Omental fat pad (tissue), 4 donors: Measurements from ENCODE around the gene CAMK1D. TPM values are rescaled to one million over a fixed set of nuclear protein-coding genes. Genes with fewer than 3 reads are reported as not detected.

Source experiments
- ATAC-seq: fragments of 150-250 bp; one replicate; pipeline ENCODE4 v1.9.1; 2016; ENCODE audit warnings: mild to moderate bottlenecking, moderate library complexity; ENCODE audit not compliant: low FRiP score
- DNase-seq: peaks from one replicate; pipeline ENCODE4 v3.0.0-alpha.2; 2019; ENCODE audit warnings: low spot score
- total RNA-seq, 4 donors: library from RNA; depleted of rRNA; stranded (reverse); fragments of >200 nt; gene quantifications; one replicate each; pipeline ENCODE4 v1.1.0, GENCODE V29; 2016
- TF ChIP-seq, protein P1 (sequence below), 3 donors: fragments of 450-650 bp; IDR thresholded peaks; one replicate each; pipeline ENCODE4 v1.5.1; 2016 to 2017; ENCODE audit warnings: antibody characterized with exemption in 3 of 3, mild to moderate bottlenecking in 3 of 3, moderate library complexity in 2 of 3

Gene CAMK1D
- total RNA-seq, 4 donors from 2014 or later: 6.0 to 15.8 (median 8.8) TPM

DNA sequence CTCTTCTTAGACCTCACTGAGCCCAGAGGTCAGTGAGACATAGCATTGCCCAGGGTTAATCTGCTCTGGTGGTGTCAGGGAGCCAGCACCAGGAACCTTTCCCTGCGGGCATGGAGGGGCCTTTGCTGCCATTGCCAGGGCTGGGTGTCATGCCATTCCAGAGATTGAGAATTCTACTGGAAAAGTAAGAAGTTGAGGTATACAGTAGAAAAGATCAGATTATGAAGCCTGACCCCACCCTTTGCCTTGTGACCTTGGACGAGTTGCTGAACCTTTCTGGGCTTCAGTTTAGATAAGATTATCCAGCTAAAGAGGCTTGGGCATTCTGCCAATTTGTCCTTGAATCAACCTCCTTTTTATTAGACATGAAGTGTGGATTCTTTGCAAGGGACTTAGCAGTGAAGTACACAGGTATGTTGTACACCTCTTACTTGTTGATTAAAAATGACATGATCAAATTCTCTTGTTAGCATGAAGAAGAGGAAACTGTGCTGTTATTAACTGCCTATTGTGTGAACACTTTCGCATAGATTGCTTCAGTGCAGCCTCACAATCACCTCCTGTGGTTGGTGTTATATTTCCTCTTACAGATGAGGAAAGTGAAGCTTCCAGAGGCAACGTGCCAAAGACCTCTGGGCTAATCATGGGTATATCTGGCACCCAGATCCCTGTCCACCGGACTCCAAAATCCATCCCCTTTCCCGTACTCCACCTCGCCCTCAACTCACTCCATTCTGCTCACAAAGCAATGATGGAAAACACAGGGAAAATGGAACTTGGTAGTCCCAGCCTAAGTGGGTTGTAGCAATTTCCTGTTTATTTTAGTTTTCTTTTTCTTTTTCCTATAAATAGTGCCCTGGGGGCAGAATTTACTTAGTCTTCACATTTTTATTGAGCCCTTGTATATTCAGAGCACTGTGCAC, 151.3 kb downstream of the CAMK1D start:
- no peak for DNase-seq
- TF ChIP-seq, protein P1, sequence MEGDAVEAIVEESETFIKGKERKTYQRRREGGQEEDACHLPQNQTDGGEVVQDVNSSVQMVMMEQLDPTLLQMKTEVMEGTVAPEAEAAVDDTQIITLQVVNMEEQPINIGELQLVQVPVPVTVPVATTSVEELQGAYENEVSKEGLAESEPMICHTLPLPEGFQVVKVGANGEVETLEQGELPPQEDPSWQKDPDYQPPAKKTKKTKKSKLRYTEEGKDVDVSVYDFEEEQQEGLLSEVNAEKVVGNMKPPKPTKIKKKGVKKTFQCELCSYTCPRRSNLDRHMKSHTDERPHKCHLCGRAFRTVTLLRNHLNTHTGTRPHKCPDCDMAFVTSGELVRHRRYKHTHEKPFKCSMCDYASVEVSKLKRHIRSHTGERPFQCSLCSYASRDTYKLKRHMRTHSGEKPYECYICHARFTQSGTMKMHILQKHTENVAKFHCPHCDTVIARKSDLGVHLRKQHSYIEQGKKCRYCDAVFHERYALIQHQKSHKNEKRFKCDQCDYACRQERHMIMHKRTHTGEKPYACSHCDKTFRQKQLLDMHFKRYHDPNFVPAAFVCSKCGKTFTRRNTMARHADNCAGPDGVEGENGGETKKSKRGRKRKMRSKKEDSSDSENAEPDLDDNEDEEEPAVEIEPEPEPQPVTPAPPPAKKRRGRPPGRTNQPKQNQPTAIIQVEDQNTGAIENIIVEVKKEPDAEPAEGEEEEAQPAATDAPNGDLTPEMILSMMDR (IDR thresholded peaks at IDR 0.05): no peak
- ATAC-seq: no peak

DNA sequence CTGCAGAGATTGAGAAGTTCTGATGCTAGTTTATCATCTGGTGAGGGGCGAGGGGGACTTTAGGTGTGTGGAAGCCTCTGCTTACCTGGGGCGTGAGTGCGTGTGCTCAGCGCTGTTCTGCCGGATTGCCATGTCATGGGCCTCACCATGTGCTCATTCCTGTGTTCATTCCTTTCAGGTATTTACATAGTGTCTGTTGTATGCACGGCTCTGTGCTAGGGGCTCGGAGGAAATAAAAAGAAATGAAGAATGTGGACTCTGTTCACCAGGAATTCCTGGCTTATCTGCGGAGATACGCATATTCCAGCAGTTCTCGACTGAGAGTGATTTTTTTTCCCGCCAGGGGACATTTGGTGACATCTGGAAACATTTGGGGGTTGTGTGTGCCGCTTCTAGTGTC, 152.0 kb downstream of the CAMK1D start:
- TF ChIP-seq, protein P1 (IDR thresholded peaks at IDR 0.05): no peak
- DNase-seq (no peak), ATAC-seq (no peak)

GRCh38 chr10:12501841-12502525, 152.6 kb downstream of the CAMK1D start:
- no peak for ATAC-seq
- DNase-seq: no peak
- TF ChIP-seq, protein P1 (IDR thresholded peaks at IDR 0.05): no peak

DNA sequence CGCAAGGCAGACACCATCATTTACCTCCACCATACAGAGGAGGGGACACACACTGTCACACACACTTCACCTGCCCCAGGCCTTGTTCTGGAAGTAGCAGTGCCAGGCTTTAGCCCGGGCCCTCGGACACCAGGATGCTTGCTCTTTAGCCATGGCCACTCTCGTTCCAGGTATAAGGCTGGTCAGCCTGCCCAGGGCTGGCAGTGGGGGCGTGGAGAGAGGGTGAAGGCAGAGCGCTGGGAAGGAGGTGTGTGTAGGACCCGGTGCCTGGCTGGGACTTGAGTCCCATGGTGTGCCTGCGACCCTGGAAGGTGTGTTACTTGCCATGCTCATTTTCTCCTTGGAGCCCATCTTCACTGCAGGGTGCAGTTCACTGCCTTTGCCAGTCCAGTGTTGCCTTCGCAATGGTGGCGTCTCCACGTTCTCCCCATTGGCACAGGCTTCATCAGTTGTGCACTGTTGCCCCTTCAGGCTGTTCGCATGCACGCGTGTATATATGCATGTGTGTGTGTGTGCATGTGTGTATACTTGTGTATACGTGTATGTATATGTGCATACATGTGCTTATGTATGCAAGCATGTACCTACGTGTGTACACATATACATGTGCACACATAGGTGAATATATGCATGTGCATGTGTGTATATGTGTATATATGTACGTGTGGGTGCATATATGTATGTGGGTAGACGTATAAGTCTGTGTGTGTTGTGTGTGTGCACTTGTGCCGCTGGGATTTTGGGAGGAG, 153.4 kb downstream of the CAMK1D start:
- TF ChIP-seq, protein P1 (IDR thresholded peaks at IDR 0.05): no peak
- DNase-seq: no peak
- no peak for ATAC-seq

GRCh38 chr10:12503311-12503710, 154.0 kb downstream of the CAMK1D start:
- ATAC-seq (no peak), DNase-seq (no peak)
- TF ChIP-seq, protein P1 (IDR thresholded peaks at IDR 0.05): no peak

- TF ChIP-seq, protein P1 (IDR thresholded peaks at IDR 0.05): no peak
- DNase-seq: no peak
These were observed 154.8 kb downstream of the CAMK1D start for GRCh38 chr10:12504176-12504575.

More at GRCh38 chr10:12504176-12504575, 154.8 kb downstream of the CAMK1D start:
- no peak for ATAC-seq
